ENCODE data around the gene MISP.
"Not testable (repeated sequence)": the region's sequence is repeated elsewhere in the genome, so short reads cannot be mapped to it uniquely, and the experiment has no call there.

The MISP gene, protein sequence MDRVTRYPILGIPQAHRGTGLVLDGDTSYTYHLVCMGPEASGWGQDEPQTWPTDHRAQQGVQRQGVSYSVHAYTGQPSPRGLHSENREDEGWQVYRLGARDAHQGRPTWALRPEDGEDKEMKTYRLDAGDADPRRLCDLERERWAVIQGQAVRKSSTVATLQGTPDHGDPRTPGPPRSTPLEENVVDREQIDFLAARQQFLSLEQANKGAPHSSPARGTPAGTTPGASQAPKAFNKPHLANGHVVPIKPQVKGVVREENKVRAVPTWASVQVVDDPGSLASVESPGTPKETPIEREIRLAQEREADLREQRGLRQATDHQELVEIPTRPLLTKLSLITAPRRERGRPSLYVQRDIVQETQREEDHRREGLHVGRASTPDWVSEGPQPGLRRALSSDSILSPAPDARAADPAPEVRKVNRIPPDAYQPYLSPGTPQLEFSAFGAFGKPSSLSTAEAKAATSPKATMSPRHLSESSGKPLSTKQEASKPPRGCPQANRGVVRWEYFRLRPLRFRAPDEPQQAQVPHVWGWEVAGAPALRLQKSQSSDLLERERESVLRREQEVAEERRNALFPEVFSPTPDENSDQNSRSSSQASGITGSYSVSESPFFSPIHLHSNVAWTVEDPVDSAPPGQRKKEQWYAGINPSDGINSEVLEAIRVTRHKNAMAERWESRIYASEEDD

GRCh38 chr19:750640-751423 is at the start of gene MISP:
Gene MISP (plus strand): TSS chr19:751112. CDS start chr19:756947, 5,835 bp downstream.
- no peak for DNase-seq

- not testable (repeated sequence) for DNase-seq
Measured at GRCh38 chr19:702847-703246, 48.1 kb upstream of the MISP start.

- DNase-seq = no peak
Measured at GRCh38 chr19:703329-703650, 47.6 kb upstream of the MISP start.

DNA sequence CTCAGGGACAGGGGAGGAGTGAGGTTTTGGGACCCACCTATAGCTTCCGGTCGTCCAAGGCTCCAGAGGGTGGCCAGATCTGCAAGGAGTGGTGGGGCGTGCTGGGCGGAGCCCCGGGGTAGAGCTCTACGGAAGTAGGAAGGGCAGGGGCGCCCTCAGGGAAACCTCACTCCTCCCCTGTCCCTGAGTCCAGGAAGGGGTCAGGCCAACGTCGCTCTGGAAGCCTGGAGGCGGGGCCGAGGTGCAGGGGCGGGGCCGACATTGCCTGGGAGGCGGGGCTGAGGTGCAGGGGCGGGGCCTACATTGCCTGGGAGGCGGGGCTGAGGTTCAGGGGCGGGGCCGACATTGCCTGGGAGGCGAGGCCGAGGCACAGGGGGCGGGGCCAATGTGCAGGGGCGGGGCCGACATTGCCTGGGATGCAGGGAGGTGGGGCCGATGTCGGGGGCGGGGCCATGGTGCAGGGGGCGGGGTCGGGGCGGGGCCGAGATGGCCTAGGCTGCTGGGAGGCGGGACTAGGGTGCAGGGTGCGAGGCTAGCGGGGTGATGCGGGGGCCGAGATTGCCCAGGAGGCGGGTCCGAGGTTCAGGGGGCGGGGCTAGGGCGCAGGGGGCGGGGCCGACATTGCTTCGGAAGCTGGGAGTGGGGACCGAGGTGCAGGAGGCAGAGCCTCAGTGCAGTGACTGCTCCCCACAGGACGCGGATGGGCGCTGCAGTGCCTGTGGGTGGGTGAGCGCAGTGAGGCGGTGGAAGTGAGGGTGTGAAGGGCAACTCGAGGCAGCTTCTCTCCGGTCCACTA is 47.1 kb upstream of the MISP start:
- peak; percentile 48 for DNase-seq

- no peak for DNase-seq
Measured at GRCh38 chr19:704447-704741, 46.5 kb upstream of the MISP start.

GRCh38 chr19:708154-709143 is 42.5 kb upstream of the MISP start, which contains the start of gene PALM:
Gene PALM (plus strand): TSS chr19:708935. CDS start chr19:709147, 212 bp downstream.
- DNase-seq = no peak

DNA sequence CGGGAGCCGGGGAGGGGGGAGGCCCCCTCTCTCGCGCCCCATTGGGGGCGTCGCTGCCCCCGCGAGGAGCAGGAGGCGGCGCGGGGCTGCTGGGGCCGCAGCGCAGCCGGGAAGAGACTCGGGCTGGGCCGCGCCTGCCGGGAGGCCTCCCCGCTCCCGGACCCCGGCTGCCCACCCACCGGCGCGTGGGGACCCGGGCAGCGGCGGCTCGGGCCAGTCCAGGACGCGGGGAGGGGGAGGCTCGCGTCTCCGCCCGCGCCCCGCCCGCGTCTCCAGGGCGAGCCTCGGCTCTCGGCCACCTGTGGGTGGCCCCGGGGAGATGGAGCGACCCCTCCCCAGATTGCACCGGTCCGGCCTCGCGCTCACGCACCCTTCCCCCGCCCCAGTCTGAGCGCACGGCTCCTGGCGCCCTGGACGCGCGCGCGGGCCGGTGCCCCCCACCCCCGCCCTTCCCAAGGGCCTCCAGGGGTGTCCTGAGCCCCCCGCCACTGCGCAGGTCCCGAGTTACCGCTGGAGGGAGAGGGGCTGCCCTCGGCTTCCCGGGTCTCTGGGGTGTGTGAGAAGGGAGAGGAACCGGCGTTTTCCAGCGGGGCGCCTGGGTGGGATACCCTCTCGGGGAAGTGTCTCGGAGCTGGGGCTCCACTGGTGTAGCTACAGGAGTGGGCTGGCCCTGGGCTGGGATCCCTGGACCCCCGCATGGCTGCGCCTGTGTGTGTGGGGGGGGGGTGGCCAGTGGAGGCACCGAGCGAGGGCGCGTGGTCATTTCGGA is 41.5 kb upstream of the MISP start:
- no peak for DNase-seq

DNA sequence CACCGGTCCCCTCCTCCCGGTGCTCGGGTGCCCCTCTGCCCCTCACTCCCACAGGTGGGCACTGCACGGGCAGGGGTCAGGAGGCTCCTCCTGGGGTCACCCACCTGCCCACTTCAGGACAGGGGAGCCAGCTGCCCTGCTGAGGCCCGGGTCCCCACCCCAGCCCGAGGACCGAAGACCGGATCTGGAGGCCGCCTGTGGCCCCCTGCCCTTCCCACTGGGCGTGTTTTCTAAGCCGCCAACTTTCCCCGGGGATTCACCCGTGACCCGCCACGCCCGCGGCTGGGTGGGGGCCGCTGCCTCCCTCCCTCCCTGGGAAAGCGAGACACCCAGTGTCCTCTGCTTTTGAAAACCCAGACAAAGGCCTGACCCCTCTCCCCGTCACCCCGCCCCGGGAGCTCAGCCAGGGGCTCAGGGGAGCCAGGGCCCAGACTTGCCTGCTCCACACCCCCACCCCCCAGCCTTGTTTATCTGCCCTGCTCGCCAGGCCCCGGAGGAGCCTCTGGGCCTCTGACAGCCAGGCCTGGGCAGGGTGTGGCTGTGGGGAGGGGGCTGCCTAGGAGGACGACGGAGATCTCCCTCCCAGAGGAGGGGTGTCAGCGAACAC is 40.8 kb upstream of the MISP start:
- no peak for DNase-seq

GRCh38 chr19:710767-711166 is 40.1 kb upstream of the MISP start:
- DNase-seq = no peak

DNA sequence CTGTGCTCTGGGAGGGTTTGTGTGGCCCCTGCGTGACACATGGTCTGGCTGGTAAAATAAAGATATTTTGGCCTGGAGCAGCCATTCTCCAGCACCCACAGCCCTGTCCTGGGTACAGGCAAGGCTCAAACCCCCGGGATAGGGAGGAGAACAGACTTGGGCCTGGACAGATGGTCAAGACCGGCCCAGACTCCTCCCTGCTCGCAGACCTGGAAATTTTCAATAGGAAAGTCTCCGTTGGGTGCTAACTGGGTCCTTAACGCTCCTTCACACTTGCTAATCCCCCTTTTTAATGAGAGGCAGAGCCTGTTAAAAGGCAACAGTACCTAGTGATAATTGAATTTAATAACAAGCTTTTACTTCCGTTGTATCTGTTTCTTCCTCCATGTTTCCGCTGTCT is 39.7 kb upstream of the MISP start:
- peak; percentile 57 for DNase-seq

DNA sequence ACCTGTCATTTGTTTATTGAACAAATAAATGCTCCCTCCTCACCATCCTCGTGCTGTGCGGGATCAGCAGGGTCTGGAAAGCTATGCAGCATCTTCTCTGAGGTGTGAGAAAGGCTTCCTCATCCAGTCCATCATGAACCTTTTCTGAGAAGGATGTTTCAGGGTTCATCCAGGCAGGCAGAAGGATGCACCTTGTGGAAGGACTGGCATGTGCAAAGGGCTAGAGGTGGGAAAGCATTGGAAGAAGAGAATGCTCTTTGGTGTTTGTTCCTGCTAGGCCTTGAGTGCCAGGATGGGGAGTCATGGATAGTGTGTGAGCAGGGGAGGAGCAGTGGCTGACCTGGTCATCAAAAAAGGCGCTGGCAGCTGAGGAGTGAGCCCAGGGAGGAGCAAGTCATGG is 35.6 kb upstream of the MISP start:
- no peak for DNase-seq

- DNase-seq = no peak
Measured at GRCh38 chr19:718251-718951, 32.5 kb upstream of the MISP start.

DNA sequence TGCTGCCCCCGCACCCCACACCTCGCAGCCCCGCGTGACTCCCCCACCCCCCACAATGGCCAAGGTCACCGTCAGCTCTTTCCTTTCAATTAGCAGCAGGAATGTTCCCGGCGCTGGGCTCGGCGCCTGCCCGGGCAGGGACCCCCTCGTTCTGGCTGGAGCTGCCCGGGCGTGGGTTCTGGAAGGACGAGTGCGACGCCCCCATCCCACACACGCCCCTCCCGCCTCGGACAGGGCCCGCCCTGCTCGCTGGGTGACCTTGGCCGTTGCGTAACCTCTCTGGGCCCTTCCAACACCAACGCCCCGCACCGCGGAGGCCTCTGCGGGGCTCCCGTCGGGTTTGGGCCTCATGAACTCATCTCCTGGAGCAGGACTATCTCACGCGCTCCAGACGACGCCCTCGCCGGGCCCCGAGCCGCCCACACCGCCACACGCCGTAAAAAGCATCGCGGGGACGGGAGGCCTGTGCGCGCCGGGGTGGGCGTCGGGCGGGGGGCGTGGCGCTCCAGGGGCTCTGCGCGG is 31.9 kb upstream of the MISP start:
- no peak for DNase-seq

GRCh38 chr19:719636-720344 is 31.1 kb upstream of the MISP start:
- no peak for DNase-seq

- no peak for DNase-seq
Measured at GRCh38 chr19:720345-721160, 30.4 kb upstream of the MISP start.

GRCh38 chr19:722553-723101 is 28.3 kb upstream of the MISP start:
- DNase-seq = no peak

DNA sequence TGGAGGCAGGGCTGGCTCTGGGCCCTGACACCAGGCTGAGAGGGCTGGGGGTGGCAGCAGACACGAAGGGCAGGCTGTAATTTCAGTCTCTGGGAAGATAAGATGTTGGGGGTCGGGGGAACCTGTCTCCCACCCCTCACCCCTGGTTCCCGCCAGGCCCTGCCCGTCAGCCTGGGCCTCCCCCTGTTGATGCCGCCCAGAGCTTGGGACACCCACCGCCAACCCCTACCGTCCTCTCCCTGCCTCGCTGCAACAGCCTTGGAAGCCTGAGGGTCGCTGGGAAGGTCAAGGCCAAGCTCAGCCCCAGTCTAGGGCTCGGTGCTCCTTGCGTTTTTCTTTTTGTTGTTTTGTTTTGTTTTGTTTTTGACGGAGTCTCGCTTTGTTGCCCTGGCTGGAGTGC is 27.7 kb upstream of the MISP start:
- no peak for DNase-seq

DNA sequence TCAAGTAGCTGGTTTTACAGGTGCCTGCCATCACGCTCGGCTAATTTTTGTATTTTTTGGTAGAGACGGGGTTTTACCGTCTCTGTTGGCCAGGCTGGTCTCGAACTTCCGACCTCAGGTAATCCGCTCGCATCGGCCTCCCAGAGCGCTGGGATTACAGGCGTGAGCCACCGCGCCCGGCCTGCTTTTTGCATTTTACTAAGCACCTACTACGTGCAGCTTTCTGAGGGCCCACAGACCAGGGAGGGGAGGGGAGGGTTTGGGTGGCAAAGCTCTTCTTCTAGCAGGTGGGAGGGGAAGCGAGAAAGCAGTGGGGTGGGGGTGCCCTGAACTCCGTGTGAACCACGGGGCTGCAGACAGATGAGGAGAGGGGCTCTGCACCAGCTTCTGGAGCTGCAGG is 27.2 kb upstream of the MISP start:
- no peak for DNase-seq
